GM12878 (cell line): ENCODE measurements around the gene CBR3. TPM values are rescaled to one million over a fixed set of nuclear protein-coding genes. Genes with fewer than 3 reads are reported as not detected.

Experiments used
- ATAC-seq: fragments of 200-7000 bp; cut with Tn5 transposase; 3 replicates; pipeline ENCODE4 v1.9.1; 2020; ENCODE audit warnings: mild to moderate bottlenecking, moderate library complexity
- BruUV-seq: library from RNA; stranded (reverse); fragments of 400-500 nt; replicated peaks from 2 replicates; lab custom pipeline; 2021; lab: Mats Ljungman, UMichigan
- CTCF ChIA-PET: fragments of 300-600 bp; sonication (Branson Sonifier 250); formaldehyde crosslinking; extraction: SDS; loops from one replicate; lab custom pipeline; 2021; ENCODE audit warnings: inconsistent platforms; lab: Yijun Ruan, JAX
- POLR2A ChIA-PET: fragments of 350-600 bp; formaldehyde crosslinking; extraction: SDS; loops from one replicate; lab custom pipeline; 2021; ENCODE audit warnings: inconsistent platforms; lab: Charles Lee
- RAD21 ChIA-PET: fragments of 300-600 bp; sonication (Branson Sonifier 250); formaldehyde crosslinking; loops from one replicate; lab custom pipeline; 2023; ENCODE audit warnings: antibody characterized with exemption; ENCODE audit not compliant: unreplicated experiment; lab: Charles Lee
- SMC1A ChIA-PET: fragments of 300-600 bp; sonication (Branson Sonifier 250); formaldehyde crosslinking; loops from one replicate; lab custom pipeline; 2023; ENCODE audit not compliant: unreplicated experiment, uncharacterized antibody; lab: Charles Lee
- DNase-seq: peaks from one replicate; pipeline ENCODE4 v3.0.0-alpha.2; 2011; ENCODE audit warnings: low read depth, low spot score
- FAIRE-seq: peaks from 3 replicates; lab custom pipeline; 2011; peaks lifted over from hg19 to GRCh38; lab: Jason Lieb, UNC
- H2AFZ ChIP-seq: 2 replicates; pipeline ENCODE4 v1.6.0; 2011; ENCODE audit warnings: low read depth, low read length, control low read depth; ENCODE audit not compliant: control insufficient read depth
- H3K27ac ChIP-seq: 2 replicates; pipeline ENCODE4 v1.5.1; 2011; ENCODE audit warnings: control low read depth; ENCODE audit not compliant: control insufficient read depth, insufficient read depth
- H3K27me3 ChIP-seq, 2 experiments: replicated peaks in 1 of 2; 2 replicates each; pipeline versions ENCODE4 v1.6.0 to v1.6.1; 2011; ENCODE audit warnings: low read length in 1 of 2; ENCODE audit not compliant: control insufficient read depth in 2 of 2, insufficient read depth in 2 of 2
- H3K36me3 ChIP-seq, 2 experiments: 2 replicates each; pipeline ENCODE4 v1.5.1; 2011; ENCODE audit warnings: low read length in 1 of 2; ENCODE audit not compliant: control insufficient read depth in 2 of 2, insufficient read depth in 2 of 2
- H3K4me1 ChIP-seq: 2 replicates; pipeline ENCODE4 v1.6.1; 2011; ENCODE audit warnings: mild to moderate bottlenecking, low read length, moderate library complexity, mixed read lengths; ENCODE audit not compliant: control insufficient read depth, insufficient read depth
- H3K4me2 ChIP-seq: 2 replicates; pipeline ENCODE4 v1.6.0; 2011; ENCODE audit warnings: control low read depth; ENCODE audit not compliant: control insufficient read depth, insufficient read depth
- H3K4me3 ChIP-seq: fragments of 200-600 bp; sonication (generic); 2 replicates; pipeline ENCODE4 v1.5.1; 2016
- H3K79me2 ChIP-seq: 2 replicates; pipeline ENCODE4 v1.6.0; 2011; ENCODE audit warnings: low read length; ENCODE audit not compliant: control insufficient read depth, insufficient read depth
- H3K9ac ChIP-seq: 2 replicates; pipeline ENCODE4 v1.8.0; 2011; ENCODE audit warnings: low read length, control low read depth, mixed read lengths; ENCODE audit not compliant: control insufficient read depth, insufficient read depth
- H3K9me3 ChIP-seq: replicated peaks from 3 replicates; pipeline ENCODE4 v1.5.1; 2011; ENCODE audit warnings: mild to moderate bottlenecking, low read length; ENCODE audit not compliant: control insufficient read depth, insufficient read depth
- H4K20me1 ChIP-seq: 2 replicates; pipeline ENCODE4 v1.6.0; 2011; ENCODE audit not compliant: control insufficient read depth, insufficient read depth
- BACH1 ChIP-seq: fragments of 450-650 bp; IDR thresholded peaks from 2 replicates; pipeline ENCODE4 v1.6.1; 2017; ENCODE audit warnings: mild to moderate bottlenecking, borderline replicate concordance
- BCL11A ChIP-seq: IDR thresholded peaks from 2 replicates; pipeline ENCODE4 v1.6.1; 2011; ENCODE audit warnings: low read depth, low read length
- E2F4 ChIP-seq: IDR thresholded peaks from 2 replicates; pipeline ENCODE4 v1.6.1; 2012; ENCODE audit warnings: low read depth, low read length, improper control_type of control experiment
- HSF1 ChIP-seq: fragments of 150-350 bp; IDR thresholded peaks from 2 replicates; pipeline ENCODE4 v1.6.1; 2014; ENCODE audit warnings: mild to moderate bottlenecking, low read depth, low read length
- MLLT1 ChIP-seq: fragments of 450-650 bp; IDR thresholded peaks from 2 replicates; pipeline ENCODE4 v1.6.1; 2016; ENCODE audit warnings: mild to moderate bottlenecking
- NFIC ChIP-seq: IDR thresholded peaks from 2 replicates; pipeline ENCODE4 v1.6.1; 2012; ENCODE audit warnings: low read depth, mild to moderate bottlenecking, inconsistent platforms, low read length, moderate library complexity
- PML ChIP-seq: IDR thresholded peaks from 2 replicates; pipeline ENCODE4 v1.6.1; 2012; ENCODE audit warnings: low read length, inconsistent platforms
- POLR2A ChIP-seq: IDR thresholded peaks from 2 replicates; pipeline ENCODE4 v1.6.1; 2011; ENCODE audit warnings: low read depth, mild to moderate bottlenecking, low read length
- SKIL ChIP-seq: fragments of 450-650 bp; IDR thresholded peaks from 2 replicates; pipeline ENCODE4 v1.6.1; 2017; ENCODE audit warnings: mild to moderate bottlenecking, low read depth, inconsistent platforms; ENCODE audit not compliant: poor library complexity, severe bottlenecking
- SMAD1 ChIP-seq: fragments of 450-650 bp; IDR thresholded peaks from 2 replicates; pipeline ENCODE4 v1.6.1; 2018; ENCODE audit warnings: mild to moderate bottlenecking, low read depth; ENCODE audit not compliant: partially characterized antibody
- SMARCA5 ChIP-seq: fragments of 450-650 bp; IDR thresholded peaks from 2 replicates; pipeline ENCODE4 v1.6.1; 2017; ENCODE audit warnings: mild to moderate bottlenecking
- TCF3 ChIP-seq: IDR thresholded peaks from 2 replicates; pipeline ENCODE4 v1.6.1; 2012; ENCODE audit warnings: low read depth, mild to moderate bottlenecking, low read length, borderline replicate concordance; ENCODE audit not compliant: insufficient read depth
- ZBTB33 ChIP-seq: fragments of 450-650 bp; IDR thresholded peaks from 2 replicates; pipeline ENCODE4 v1.6.1; 2017; ENCODE audit warnings: mild to moderate bottlenecking
- WGBS: methylation state at CpG from one replicate; pipeline ENCODE4 v1.1.6; 2016; ENCODE audit warnings: low lambda C conversion rate; ENCODE audit not compliant: insufficient replicate concordance, insufficient coverage; ENCODE audit errors: missing lambda C conversion rate; 5-methylcytosine and 5-hydroxymethylcytosine counted together
- in situ Hi-C: fragments of 300-500 bp; cut with MboI; formaldehyde crosslinking; loops from 9 replicates; pipeline ENCODE4 v1.14.3; 2018; ENCODE audit warnings: mixed read lengths
- intact Hi-C: fragments of 100-400 bp; cut with micrococcal nuclease; formaldehyde crosslinking; loops from one replicate; pipeline ENCODE4 v1.14.2; 2022; ENCODE audit not compliant: unreplicated experiment
- polyA plus RNA-seq, 11 experiments: library from polyadenylated mRNA; depleted of rRNA in 4 of 11; unstranded in 6 of 11; stranded (reverse) in 5 of 11; fragments of >200 nt; fragmentation: Nextera tagmentation in 4 of 11; fragmentation: Illumina TruSeq in 1 of 11; extraction: Ambion mirVana in 4 of 11; extraction: Trizol in 1 of 11; gene quantifications; 1 replicate in 1 of 11; 2 replicates in 10 of 11; pipeline versions ENCODE4 v1.2.1 to v1.2.3, GENCODE V29; 2011 to 2016; ENCODE audit warnings: inconsistent platforms in 2 of 11, missing spikeins in 2 of 11, low read depth in 1 of 11
- total RNA-seq, 4 experiments: library from RNA; depleted of rRNA in 3 of 4; stranded (reverse); fragments of >200 nt in 3 of 4; fragmentation: Illumina TruSeq in 1 of 4; extraction: Trizol in 1 of 4; gene quantifications; 2 replicates each; pipeline versions ENCODE4 v1.2.1 to v1.2.3, GENCODE V29; 2013 to 2021

Gene CBR3
- total and polyA plus RNA-seq, 10 of the 15 experiments (the other 5 are each of a cell fraction or from before 2014, with no cell fraction given): 0.48 to 17.2 (median 11.2) TPM

- intact Hi-C loops: loop anchor here (10.0 kb wide), 1 partner anchor 173 kb away; no protein-coding TSS in a partner anchor
- FAIRE-seq (no peak), ATAC-seq (no peak), DNase-seq (no peak)
- Histone ChIP-seq H3K27ac (no peak overlapping the region), H3K9ac (no peak overlapping the region), H3K79me2 (no peaks in the 10 kb centered on the region), H3K27me3 (no peaks in the 10 kb centered on the region), H3K4me1 (peaks cover 7% of the 10 kb centered on the region), H3K4me2 (no peak overlapping the region), H2AFZ (no peak overlapping the region), H3K9me3 (no peaks in the 10 kb centered on the region), H3K36me3 (no peaks in the 10 kb centered on the region), H4K20me1 (no peaks in the 10 kb centered on the region), H3K4me3 (no peak overlapping the region)
- RAD21 ChIA-PET: no interaction called here
- CTCF ChIA-PET: interaction anchor here (1.2 to 1.5 kb wide), 3 partner anchors 8 to 58 kb away, joined by 3 to 5 read pairs (median 4); no protein-coding TSS in a partner anchor
- in situ Hi-C loops: no loop called here
- SMC1A ChIA-PET: interaction anchor here (1.2 kb wide), 2 partner anchors 57 to 62 kb away, joined by 3 read pairs; partner anchors contain the start of gene SETD4
- 50% methylated on average over 2 of the region's 2 CpGs for WGBS
- POLR2A ChIA-PET: no interaction called here
- TF ChIP-seq ZBTB33: no peak
- TF ChIP-seq MLLT1: no peak
- no peak for TF ChIP-seq SMARCA5
- TF ChIP-seq POLR2A: no peak
- no peak for TF ChIP-seq PML
- TF ChIP-seq SKIL: no peak
- TF ChIP-seq HSF1: no peak
- TF ChIP-seq BACH1: no peak
- TF ChIP-seq TCF3: no peak
- no peak for TF ChIP-seq E2F4
- no peak for TF ChIP-seq BCL11A
- no peak for TF ChIP-seq NFIC
- TF ChIP-seq SMAD1: no peak
- TF ChIP-seq, all 136 proteins: peak for 0
- no TSS peak for BruUV-seq
Observed at GRCh38 chr21:36117286-36117741, 17.6 kb upstream of the CBR3 start.
